ENCODE results near the gene CMBL.

Gene CMBL

DNA sequence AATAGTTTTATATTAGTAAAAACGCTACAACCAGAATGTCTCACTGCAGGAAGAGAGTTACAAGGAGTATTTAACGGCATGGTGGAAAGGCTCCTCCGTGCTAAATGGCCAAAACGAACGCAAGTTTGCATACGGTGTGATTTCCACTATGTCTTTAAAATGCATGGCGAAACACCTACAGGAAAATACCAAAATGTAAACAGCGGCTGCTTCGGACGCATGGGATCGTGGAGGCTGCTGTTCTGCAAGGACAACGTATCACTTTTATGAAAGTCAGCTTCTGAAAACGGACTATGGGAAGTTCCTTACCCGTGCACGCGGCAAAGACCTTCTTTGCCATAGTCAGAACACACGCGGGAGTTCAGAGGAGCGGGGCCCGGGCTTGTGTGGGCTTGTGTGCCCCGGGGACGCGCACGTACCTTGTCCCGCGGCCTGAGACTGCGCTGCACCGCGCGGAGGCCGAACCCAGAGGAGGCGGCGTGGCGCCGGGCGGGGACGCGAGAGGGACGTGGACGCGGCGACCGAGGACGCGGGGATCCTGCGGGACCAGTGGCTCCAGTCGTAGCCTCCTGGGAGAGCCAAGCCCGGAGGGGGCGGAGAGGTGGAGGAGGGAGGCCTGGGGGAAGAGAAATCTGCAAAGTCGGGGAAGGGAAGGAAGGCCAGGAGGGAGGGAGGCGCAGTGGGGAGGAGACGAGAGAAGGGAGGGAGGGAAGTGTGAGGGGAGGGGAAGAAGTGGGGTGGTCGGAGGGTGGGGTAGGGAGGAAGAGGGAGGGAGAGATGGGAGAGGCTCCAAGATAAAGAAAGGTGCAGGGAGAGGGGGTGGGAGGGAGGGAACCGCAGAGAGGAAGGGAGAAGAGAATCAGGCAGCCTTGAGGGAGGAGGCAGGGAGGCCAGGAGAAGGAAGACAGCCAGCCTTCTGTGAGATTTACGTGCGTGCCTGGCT is at the start of gene CMBL:
CMBL (minus strand) TSS at position 697 of the 943 bp plus-strand sequence. CDS start 17,140 bp downstream, outside the sequence.
- peak; percentile 62 for DNase-seq (ENCODE audit: low read depth)
- TF ChIP-seq, protein P1, sequence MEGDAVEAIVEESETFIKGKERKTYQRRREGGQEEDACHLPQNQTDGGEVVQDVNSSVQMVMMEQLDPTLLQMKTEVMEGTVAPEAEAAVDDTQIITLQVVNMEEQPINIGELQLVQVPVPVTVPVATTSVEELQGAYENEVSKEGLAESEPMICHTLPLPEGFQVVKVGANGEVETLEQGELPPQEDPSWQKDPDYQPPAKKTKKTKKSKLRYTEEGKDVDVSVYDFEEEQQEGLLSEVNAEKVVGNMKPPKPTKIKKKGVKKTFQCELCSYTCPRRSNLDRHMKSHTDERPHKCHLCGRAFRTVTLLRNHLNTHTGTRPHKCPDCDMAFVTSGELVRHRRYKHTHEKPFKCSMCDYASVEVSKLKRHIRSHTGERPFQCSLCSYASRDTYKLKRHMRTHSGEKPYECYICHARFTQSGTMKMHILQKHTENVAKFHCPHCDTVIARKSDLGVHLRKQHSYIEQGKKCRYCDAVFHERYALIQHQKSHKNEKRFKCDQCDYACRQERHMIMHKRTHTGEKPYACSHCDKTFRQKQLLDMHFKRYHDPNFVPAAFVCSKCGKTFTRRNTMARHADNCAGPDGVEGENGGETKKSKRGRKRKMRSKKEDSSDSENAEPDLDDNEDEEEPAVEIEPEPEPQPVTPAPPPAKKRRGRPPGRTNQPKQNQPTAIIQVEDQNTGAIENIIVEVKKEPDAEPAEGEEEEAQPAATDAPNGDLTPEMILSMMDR (IDR thresholded peaks at IDR 0.05; ENCODE audit: low read length, missing control alignments), result no peak
- H3K4me3 ChIP-seq (replicated peaks; ENCODE audit: low read depth, low read length), result peak within 1 kb of the TSS; percentile 64

DNA sequence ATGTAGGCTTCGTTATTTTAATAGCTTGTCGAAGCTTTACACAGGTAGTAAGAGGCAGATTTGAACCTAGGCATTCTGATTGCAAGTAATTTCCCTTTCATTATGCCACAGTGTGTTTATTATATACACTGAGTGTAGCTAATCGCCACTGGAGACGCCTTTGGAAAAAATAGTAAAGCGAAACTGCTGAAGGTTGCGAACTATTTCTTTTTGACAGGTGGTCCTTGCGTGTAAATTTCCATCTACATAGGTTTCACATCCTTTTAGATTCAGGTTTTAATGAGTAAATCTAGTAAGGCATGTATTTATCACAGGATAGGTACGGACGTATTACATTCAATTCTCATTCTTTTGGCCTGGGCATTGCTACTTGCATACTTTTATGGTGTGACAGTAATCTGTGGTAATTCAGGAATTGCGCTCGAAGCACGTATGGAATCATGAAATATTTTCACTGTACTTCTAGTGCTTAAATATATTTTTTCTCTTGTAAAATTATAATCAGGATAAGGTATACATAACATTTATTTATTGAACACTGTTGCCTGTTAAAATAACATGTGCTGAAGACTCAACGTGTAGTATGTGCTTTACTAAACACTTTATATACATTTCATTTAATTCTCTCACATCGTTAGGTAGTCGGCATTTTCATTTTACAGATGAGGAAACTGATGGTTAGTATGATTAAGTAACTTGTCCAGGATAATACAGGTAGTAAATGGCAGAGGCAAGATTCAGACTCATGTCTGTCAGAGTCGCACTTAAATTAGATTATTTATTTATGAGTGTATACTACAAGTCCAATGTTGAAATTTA is 47.6 kb upstream of the CMBL start:
- TF ChIP-seq, protein P1 (IDR thresholded peaks at IDR 0.05; ENCODE audit: low read length, missing control alignments), result no peak
- peak overlapping the region; percentile 77 for H3K4me3 ChIP-seq (replicated peaks; ENCODE audit: low read depth, low read length)
- peak; percentile 35 for DNase-seq (ENCODE audit: low read depth)

- DNase-seq (ENCODE audit: low read depth), result peak; percentile 63
- H3K4me3 ChIP-seq (replicated peaks; ENCODE audit: low read depth, low read length), result peak overlapping the region; percentile 77
- TF ChIP-seq, protein P1 (IDR thresholded peaks at IDR 0.05; ENCODE audit: low read length, missing control alignments), result no peak
Measured at GRCh38 chr5:10354048-10354872, 46.6 kb upstream of the CMBL start.

DNA sequence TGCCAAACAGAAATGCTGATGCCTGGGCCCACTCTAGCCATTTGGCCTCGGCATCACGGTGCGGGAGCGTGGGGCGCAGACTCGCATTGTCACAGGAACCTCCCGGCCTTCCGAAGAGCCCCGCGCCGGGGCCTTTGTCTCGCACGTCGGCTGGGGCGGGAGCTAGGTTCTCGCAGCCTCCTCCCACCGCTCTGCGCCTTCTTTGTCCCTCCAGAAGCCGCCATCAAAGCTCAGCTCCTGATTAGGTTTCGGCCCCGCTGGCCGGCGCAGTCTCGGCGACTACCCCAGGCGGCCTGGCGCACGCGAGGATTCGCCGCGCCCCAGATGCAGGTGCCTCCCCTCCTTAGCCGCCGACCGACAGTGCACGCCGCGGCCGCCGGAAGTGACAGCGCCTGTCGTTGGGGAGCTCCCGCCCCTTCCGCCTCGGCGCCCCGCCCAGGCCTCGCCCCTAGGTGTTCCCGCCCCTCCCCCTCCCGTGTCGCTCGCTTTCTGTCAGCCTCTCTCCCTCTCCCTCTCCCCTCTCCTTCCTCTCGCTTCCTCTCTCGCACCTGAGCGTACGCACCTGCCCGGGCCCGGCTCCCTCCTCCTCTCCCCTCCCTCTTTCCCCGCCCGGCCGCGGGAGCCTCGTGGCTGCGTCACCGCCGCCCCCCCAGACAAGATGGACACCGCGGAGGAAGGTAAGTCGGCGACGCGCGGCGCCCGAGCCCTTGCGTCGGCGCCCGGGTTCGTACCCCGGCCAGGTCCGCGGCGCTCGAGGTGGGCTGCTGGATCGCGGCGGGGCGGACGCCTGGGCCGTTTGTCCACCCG is 45.7 kb upstream of the CMBL start, which contains the start of gene MARCHF6:
MARCHF6 (plus strand) TSS at position 455 of the 807 bp plus-strand sequence; CDS start at position 659, 204 bp downstream.
- TF ChIP-seq, protein P1 (IDR thresholded peaks at IDR 0.05; ENCODE audit: low read length, missing control alignments), result no peak
- peak; percentile 88 for DNase-seq (ENCODE audit: low read depth)
- peak within 1 kb of the TSS; percentile 77 for H3K4me3 ChIP-seq (replicated peaks; ENCODE audit: low read depth, low read length)

DNA sequence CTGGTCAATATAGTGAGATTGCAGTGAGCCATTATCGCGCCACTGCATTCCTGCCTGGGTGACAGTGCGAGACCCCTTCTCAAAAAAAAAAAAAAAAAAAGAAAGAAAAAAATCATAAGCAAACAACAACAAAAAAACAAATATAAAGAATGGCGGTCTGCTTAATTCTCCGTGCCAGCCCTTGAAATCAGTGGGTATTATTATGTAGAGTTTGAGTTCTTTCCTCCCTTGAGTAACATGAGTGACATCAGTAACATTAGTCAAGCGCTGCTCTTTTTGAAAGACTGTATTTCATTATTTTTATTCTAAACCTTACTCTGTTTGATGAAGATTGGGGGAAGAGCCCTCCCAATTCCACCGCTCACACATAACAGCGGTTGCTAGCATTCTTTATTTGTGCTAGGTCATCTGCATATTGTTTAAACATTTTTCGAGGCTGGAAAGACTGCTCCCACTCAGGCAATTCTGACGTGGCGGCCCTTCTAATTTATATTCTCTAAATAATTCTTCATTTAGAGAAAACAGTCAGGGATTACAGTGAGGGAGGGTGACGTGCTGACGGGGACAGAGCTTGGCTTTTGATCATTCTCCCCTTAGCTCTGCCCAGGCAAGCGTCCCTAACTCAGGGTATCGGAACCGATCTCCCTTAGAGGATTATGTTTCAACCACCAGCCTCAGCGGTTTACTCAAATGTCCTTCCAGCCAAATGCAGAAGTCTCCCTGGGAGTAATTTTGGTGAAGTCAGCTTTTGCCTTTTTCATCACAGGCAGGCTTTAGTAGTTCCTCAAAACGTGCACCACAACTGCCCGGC is 44.9 kb upstream of the CMBL start:
- H3K4me3 ChIP-seq (replicated peaks; ENCODE audit: low read depth, low read length), result peak overlapping the region; percentile 77
- DNase-seq (ENCODE audit: low read depth), result peak; percentile 35
- TF ChIP-seq, protein P1 (IDR thresholded peaks at IDR 0.05; ENCODE audit: low read length, missing control alignments), result no peak
